ENCODE data around the gene MEFV.

Gene MEFV

GRCh38 chr16:3246002-3246401 is 10.4 kb downstream of the MEFV start:
- Histone ChIP-seq H3K27ac (ENCODE audit: low read depth, low read length) (no peak overlapping the region), H3K9me3 (ENCODE audit: control insufficient read depth, insufficient read depth, low read length) (peaks cover 18% of the 10 kb centered on the region), H3K4me3 (ENCODE audit: low read depth, low read length) (no peak overlapping the region), H3K36me3 (ENCODE audit: control insufficient read depth, insufficient read depth, low read length) (no peaks in the 10 kb centered on the region), H3K27me3 (ENCODE audit: control insufficient read depth, insufficient read depth, low read length) (no peaks in the 10 kb centered on the region), H3K9ac (ENCODE audit: low read depth, low read length) (no peak overlapping the region), H3K4me1 (ENCODE audit: control insufficient read depth, insufficient read depth, low read length) (no peaks in the 10 kb centered on the region)

DNA sequence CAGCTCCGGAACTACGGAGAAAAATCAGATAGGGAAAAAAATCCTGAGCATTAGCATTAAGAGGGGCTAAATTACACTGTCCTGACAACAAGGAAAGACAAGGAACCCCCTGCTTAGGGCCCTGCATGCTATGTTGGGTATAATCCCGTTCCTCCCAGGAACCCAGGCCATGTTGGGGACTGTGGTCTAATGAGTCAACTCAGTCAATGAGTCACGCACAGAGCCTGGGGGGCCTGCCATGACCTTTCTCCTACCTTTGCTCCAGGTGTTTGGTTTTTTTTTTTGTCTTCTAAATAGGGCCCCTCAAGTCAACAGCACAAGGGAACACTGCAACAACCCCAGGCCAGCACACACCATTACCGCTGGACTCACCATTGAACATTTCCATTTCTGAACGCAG is 12.6 kb downstream of the MEFV start:
- no peaks in the 10 kb centered on the region for H3K27me3 ChIP-seq (ENCODE audit: control insufficient read depth, insufficient read depth, low read length)
- no peak overlapping the region for H3K27ac ChIP-seq (ENCODE audit: low read depth, low read length)
- H3K4me1 ChIP-seq (ENCODE audit: control insufficient read depth, insufficient read depth, low read length) = no peaks in the 10 kb centered on the region
- no peaks in the 10 kb centered on the region for H3K36me3 ChIP-seq (ENCODE audit: control insufficient read depth, insufficient read depth, low read length)
- no peak overlapping the region for H3K4me3 ChIP-seq (ENCODE audit: low read depth, low read length)
- peaks cover 18% of the 10 kb centered on the region for H3K9me3 ChIP-seq (ENCODE audit: control insufficient read depth, insufficient read depth, low read length)
- no peak overlapping the region for H3K9ac ChIP-seq (ENCODE audit: low read depth, low read length)

DNA sequence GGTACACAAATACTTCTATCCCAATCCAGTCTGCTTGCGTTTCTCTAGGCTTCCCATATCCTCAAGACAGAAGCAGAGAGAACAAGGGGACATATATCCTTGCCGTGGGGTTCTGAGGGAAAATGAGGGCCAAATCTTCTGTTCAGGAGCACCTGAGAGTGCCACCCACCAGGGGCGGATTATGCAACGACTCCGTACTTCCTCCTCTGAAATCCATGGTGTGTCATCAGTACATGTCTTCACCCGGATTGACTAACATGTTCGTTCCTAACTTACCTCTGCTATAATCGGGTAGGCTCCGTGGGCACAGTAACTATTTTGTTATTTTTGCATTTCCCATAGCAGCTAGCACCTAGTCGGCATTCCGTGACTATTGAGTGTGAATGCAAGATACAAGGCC is 13.7 kb downstream of the MEFV start:
- Histone ChIP-seq H3K4me1 (ENCODE audit: control insufficient read depth, insufficient read depth, low read length) (no peaks in the 10 kb centered on the region), H3K9ac (ENCODE audit: low read depth, low read length) (no peak overlapping the region), H3K9me3 (ENCODE audit: control insufficient read depth, insufficient read depth, low read length) (peaks cover 18% of the 10 kb centered on the region), H3K4me3 (ENCODE audit: low read depth, low read length) (no peak overlapping the region), H3K36me3 (ENCODE audit: control insufficient read depth, insufficient read depth, low read length) (no peaks in the 10 kb centered on the region), H3K27me3 (ENCODE audit: control insufficient read depth, insufficient read depth, low read length) (no peaks in the 10 kb centered on the region), H3K27ac (ENCODE audit: low read depth, low read length) (no peak overlapping the region)

DNA sequence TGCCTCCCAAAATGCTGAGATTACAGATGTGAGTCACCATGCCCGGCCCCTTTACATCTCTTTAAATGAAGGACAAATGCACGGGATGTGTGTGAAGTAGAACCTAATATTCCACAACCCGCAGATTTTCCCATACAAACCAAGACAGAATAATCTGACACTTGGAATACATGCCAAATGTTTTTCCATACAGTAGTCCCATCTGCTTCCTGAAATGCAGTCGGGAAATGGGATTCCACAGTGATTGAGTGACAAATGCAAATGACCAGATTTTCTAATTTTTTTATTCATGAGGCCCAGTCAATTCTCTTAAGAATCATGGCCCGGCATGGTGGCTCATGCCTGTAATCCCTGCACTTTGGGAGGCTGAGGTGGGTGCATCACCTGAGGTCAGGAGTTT is 14.7 kb downstream of the MEFV start:
- no peak overlapping the region for H3K9ac ChIP-seq (ENCODE audit: low read depth, low read length)
- no peak overlapping the region for H3K4me3 ChIP-seq (ENCODE audit: low read depth, low read length)
- no peak overlapping the region for H3K27ac ChIP-seq (ENCODE audit: low read depth, low read length)
- H3K36me3 ChIP-seq (ENCODE audit: control insufficient read depth, insufficient read depth, low read length) = no peaks in the 10 kb centered on the region
- no peaks in the 10 kb centered on the region for H3K4me1 ChIP-seq (ENCODE audit: control insufficient read depth, insufficient read depth, low read length)
- H3K27me3 ChIP-seq (ENCODE audit: control insufficient read depth, insufficient read depth, low read length) = no peaks in the 10 kb centered on the region
- peaks cover 18% of the 10 kb centered on the region for H3K9me3 ChIP-seq (ENCODE audit: control insufficient read depth, insufficient read depth, low read length)

GRCh38 chr16:3235856-3236669 is 20.4 kb downstream of the MEFV start:
- no peak overlapping the region for H3K9ac ChIP-seq (ENCODE audit: low read depth, low read length)
- no peaks in the 10 kb centered on the region for H3K4me1 ChIP-seq (ENCODE audit: control insufficient read depth, insufficient read depth, low read length)
- H3K4me3 ChIP-seq (ENCODE audit: low read depth, low read length) = no peak overlapping the region
- peak overlapping the region; percentile 29 for H3K27ac ChIP-seq (ENCODE audit: low read depth, low read length)
- H3K27me3 ChIP-seq (ENCODE audit: control insufficient read depth, insufficient read depth, low read length) = no peaks in the 10 kb centered on the region
- H3K36me3 ChIP-seq (ENCODE audit: control insufficient read depth, insufficient read depth, low read length) = peaks cover 26% of the 10 kb centered on the region
- H3K9me3 ChIP-seq (ENCODE audit: control insufficient read depth, insufficient read depth, low read length) = peaks cover 8% of the 10 kb centered on the region; the same call in 1 of the 2 replicates

DNA sequence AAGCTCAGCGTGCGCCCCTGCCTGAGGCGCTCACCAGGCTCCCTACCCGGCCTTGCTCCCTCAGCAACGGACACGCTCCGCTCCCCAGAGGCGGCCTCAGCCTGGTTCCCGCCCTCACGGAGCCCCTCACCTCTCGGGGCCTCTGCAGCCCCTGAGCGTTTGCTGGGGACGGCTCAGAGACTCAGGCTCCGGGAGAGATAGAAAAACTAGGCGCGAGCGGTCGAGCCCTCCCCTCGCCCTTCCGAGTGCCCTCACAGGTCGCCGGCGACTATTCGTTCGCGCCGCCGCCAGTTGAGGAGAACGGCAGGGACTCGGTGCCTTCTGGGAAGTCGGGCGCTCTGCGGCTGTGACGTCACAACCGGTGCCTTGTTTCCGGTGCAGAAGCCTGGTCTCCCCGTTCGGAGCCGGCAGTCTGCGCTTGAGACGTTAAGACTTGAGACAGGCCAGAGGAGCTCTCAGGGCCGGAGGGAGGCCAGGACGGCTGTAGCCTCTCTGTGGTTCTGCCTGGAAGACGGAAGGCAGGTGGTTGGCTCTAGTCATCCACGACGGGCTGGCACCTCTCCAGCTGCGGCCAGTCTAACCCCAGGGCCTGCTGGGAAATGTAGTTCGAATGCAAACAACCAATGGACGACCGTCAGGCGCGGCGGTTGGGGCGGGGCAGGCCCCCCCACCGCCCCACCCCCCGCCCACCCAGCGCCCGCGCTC is 21.4 kb downstream of the MEFV start, which contains the start of gene ZNF200:
TSS of gene ZNF200 (minus strand) at position 302 of the 705 bp plus-strand sequence. CDS start 1,403 bp downstream, outside the sequence.
- Histone ChIP-seq H3K9me3 (ENCODE audit: control insufficient read depth, insufficient read depth, low read length) (peaks cover 14% of the 10 kb centered on the region), H3K9ac (ENCODE audit: low read depth, low read length) (peak within 1 kb of the TSS; percentile 83), H3K36me3 (ENCODE audit: control insufficient read depth, insufficient read depth, low read length) (peaks cover 36% of the 10 kb centered on the region), H3K4me1 (ENCODE audit: control insufficient read depth, insufficient read depth, low read length) (no peaks in the 10 kb centered on the region), H3K27ac (ENCODE audit: low read depth, low read length) (peak within 1 kb of the TSS; percentile 92), H3K27me3 (ENCODE audit: control insufficient read depth, insufficient read depth, low read length) (no peaks in the 10 kb centered on the region), H3K4me3 (ENCODE audit: low read depth, low read length) (peak within 1 kb of the TSS; percentile 95)

DNA sequence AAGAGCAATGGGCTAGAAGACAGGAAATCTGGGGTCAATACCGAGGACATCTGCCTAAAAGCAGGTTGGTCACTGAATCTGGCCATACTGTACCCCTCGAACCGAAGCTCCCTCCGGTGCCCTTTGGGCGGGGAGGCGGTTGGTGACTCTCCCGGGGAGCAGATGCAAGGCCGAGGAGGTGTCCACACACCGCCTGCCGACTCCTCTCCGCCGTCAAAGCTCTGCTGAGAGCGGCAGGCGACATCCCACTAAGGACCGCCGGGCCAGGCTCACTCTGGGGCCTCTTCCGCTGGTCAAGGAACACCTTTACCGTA is 21.9 kb downstream of the MEFV start:
- Histone ChIP-seq H3K36me3 (ENCODE audit: control insufficient read depth, insufficient read depth, low read length) (peaks cover 39% of the 10 kb centered on the region), H3K4me3 (ENCODE audit: low read depth, low read length) (peak overlapping the region; percentile 95), H3K27me3 (ENCODE audit: control insufficient read depth, insufficient read depth, low read length) (no peaks in the 10 kb centered on the region), H3K4me1 (ENCODE audit: control insufficient read depth, insufficient read depth, low read length) (no peaks in the 10 kb centered on the region), H3K27ac (ENCODE audit: low read depth, low read length) (peak overlapping the region; percentile 92), H3K9me3 (ENCODE audit: control insufficient read depth, insufficient read depth, low read length) (peaks cover 16% of the 10 kb centered on the region), H3K9ac (ENCODE audit: low read depth, low read length) (peak overlapping the region; percentile 83)

DNA sequence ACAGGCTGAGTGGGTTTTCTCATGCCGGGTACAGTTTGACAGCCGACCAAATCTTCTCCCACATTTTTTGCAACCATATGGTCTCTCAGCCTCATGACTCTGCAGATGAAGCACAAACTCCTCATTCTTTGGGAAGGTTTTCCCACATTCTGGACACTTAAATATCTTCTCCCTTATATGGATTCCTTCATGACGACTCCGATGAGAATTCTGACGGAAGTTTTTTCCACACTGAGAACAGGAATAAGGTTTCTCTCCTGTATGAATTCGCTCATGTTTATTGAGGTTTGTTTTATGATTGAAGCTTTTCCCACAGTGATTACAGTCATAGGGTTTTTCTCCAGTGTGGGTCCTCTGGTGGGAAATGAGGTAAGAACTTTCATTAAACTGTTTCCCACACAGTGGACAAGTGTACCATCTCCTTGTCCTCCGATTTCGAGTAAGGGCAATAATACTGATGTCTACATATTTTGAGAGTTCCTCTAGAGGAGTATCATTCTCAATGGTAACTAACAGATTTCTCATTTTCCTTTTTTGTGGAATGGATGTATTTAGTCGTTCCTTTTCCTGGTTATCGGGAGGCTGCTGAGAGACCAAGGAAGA is 32.4 kb downstream of the MEFV start:
- Histone ChIP-seq H3K27ac (ENCODE audit: low read depth, low read length) (no peak overlapping the region), H3K4me3 (ENCODE audit: low read depth, low read length) (no peak overlapping the region), H3K9me3 (ENCODE audit: control insufficient read depth, insufficient read depth, low read length) (peaks cover 66% of the 10 kb centered on the region), H3K27me3 (ENCODE audit: control insufficient read depth, insufficient read depth, low read length) (no peaks in the 10 kb centered on the region), H3K9ac (ENCODE audit: low read depth, low read length) (no peak overlapping the region), H3K4me1 (ENCODE audit: control insufficient read depth, insufficient read depth, low read length) (no peaks in the 10 kb centered on the region), H3K36me3 (ENCODE audit: control insufficient read depth, insufficient read depth, low read length) (peaks cover 51% of the 10 kb centered on the region)

GRCh38 chr16:3220839-3221238 is 35.6 kb downstream of the MEFV start:
- Histone ChIP-seq H3K4me1 (ENCODE audit: control insufficient read depth, insufficient read depth, low read length) (no peaks in the 10 kb centered on the region), H3K9ac (ENCODE audit: low read depth, low read length) (no peak overlapping the region), H3K4me3 (ENCODE audit: low read depth, low read length) (no peak overlapping the region), H3K27me3 (ENCODE audit: control insufficient read depth, insufficient read depth, low read length) (no peaks in the 10 kb centered on the region), H3K9me3 (ENCODE audit: control insufficient read depth, insufficient read depth, low read length) (peaks cover 54% of the 10 kb centered on the region), H3K36me3 (ENCODE audit: control insufficient read depth, insufficient read depth, low read length) (peaks cover 26% of the 10 kb centered on the region), H3K27ac (ENCODE audit: low read depth, low read length) (no peak overlapping the region)

- no peaks in the 10 kb centered on the region for H3K27me3 ChIP-seq (ENCODE audit: control insufficient read depth, insufficient read depth, low read length)
- no peak overlapping the region for H3K9ac ChIP-seq (ENCODE audit: low read depth, low read length)
- peaks cover 22% of the 10 kb centered on the region; the same call in 1 of the 2 replicates for H3K9me3 ChIP-seq (ENCODE audit: control insufficient read depth, insufficient read depth, low read length)
- no peak overlapping the region for H3K4me3 ChIP-seq (ENCODE audit: low read depth, low read length)
- no peak overlapping the region for H3K27ac ChIP-seq (ENCODE audit: low read depth, low read length)
- no peaks in the 10 kb centered on the region for H3K4me1 ChIP-seq (ENCODE audit: control insufficient read depth, insufficient read depth, low read length)
- no peaks in the 10 kb centered on the region for H3K36me3 ChIP-seq (ENCODE audit: control insufficient read depth, insufficient read depth, low read length)
Measured at GRCh38 chr16:3216263-3216640, 40.2 kb downstream of the MEFV start.

Data from HUES48 (cell line).